ENCODE results near the gene TANGO2.
"Not testable (repeated sequence)": the region's sequence is repeated elsewhere in the genome, so short reads cannot be mapped to it uniquely, and the experiment has no call there.

TANGO2 gene

DNA sequence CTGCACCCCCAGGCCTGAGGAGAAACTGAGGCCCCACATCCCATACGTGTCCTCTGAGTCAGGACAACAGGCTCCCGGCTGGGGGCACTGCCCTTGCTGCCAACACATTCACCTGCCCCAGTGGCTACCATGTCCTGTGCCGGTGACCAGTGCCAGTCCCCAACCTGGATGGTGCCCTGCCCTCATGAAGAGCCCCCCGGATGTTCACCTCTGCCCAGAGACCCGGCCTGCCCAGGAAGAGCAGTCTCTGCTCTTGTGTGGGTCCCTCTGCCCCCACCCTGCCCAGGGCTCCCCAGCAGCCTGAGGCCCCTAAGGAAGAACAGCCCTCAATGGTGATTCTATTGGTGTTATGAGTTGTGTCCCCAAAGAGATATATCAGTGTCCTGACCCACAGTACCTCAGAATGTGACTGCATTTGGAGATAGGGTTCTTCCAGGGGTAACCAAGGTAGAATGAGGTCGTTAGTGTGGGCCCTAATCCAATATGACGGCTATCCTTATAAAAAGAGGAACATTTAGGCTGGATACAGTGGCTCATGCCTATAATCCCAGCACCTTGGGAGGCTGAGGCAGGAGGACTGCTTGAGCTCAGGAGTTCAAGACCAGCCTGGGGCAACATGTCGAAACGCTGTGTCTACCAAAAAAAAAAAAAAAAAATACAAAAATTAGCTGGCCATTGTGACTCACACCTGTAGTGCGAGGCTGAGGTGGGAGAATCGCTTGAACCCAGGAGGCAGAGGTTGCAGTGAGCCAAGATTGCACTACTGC lies 45.9 kb downstream of the TANGO2 start:
- DNase-seq = no peak

DNA sequence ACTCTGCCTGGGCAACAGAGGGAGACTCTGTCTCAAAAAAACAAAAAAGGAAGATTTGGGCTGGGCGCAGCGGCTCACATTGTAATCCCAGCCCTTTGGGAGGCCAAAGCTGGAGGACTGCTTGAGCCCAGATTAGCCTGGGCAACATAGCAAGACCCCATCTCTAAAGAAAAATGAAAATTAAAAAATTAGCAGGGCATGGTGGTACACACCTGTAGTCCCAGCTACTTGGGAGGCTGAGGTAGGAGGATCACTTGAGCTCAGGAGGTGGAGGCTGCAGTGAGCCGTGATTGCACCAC lies 46.4 kb downstream of the TANGO2 start:
- DNase-seq = not testable (repeated sequence)

- no peak for DNase-seq
Measured at GRCh38 chr22:20068640-20069039, 47.7 kb downstream of the TANGO2 start.

DNA sequence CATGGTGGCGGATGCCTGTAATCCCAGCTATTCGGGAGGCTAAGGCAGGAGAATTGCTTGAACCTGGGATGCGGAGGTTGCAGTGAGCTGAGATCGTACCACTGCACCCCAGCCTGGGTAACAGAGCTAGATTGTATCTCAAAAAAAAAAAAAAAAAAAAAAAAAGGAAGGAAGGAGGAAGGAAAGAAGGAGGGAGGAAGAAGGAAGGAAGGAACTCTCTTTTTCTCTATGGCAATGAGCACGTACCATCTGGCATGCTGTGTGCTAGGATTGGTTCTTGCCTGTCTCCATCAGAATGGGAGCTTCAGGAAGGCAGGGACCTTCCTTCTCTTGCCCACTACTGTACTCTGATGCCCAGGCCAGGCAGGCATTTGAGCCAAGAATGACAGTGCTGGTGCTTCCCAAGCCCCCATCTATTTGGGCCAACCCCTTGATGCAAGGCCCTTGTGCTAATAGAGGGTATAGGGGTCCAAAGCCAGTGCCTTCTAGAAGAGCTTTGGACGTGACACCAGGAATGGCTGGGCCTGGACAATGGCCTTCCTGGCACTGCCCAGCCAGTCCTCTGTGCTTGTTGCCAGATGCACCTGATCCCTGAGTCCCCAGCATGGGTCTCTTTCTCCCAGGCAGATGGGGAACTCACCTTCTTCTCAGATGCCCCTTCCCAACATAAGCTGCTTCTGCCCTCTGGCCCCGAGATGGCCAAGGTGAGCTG lies 48.6 kb downstream of the TANGO2 start:
- no peak for DNase-seq

- no peak for DNase-seq
Measured at GRCh38 chr22:20071524-20071972, 50.6 kb downstream of the TANGO2 start.

- DNase-seq = no peak
Measured at GRCh38 chr22:20076627-20077172, 55.8 kb downstream of the TANGO2 start.

DNA sequence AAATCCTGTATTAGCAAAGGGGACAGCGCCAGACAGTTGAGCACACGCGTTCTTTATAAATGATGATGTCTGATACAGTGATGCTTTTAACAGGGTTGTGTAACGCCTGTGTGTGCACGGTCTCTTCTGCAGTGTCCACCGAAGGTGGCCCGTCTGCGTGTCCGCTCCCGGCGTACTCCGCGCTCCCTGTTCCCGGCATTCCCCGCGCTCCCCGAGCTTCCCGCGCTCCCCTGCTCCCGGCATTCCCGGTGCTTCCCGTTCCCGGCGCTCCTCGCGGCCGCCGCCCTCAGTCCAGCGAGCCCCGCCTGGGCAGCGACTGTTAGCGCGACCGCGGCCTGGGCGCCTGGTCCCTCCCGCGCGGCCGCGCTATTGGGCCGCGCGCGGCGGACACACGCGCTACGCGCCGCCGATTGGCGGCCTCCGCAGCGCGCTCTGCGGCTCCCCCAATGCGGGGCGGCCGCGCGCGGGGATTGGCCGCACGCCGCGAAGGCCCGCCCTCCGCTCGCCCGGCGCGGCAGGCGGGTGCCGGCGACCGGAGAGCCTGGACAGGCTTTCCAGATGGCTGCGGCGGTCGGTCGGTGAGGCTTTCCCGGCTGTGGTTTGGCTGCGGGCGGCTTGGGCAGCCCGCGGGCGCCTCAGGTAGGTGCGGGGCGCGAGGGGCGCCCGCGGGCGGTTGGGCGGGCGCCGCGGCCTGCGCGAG lies 59.0 kb downstream of the TANGO2 start, which contains the start of gene DGCR8:
DGCR8 (plus strand) TSS at position 497 of the 700 bp plus-strand sequence. CDS start 5,723 bp downstream, outside the sequence.
- peak; percentile 61 to 65 for DNase-seq

- peak; percentile 67 to 76 for DNase-seq
Measured at GRCh38 chr22:20080445-20080775, 59.5 kb downstream of the TANGO2 start.

DNA sequence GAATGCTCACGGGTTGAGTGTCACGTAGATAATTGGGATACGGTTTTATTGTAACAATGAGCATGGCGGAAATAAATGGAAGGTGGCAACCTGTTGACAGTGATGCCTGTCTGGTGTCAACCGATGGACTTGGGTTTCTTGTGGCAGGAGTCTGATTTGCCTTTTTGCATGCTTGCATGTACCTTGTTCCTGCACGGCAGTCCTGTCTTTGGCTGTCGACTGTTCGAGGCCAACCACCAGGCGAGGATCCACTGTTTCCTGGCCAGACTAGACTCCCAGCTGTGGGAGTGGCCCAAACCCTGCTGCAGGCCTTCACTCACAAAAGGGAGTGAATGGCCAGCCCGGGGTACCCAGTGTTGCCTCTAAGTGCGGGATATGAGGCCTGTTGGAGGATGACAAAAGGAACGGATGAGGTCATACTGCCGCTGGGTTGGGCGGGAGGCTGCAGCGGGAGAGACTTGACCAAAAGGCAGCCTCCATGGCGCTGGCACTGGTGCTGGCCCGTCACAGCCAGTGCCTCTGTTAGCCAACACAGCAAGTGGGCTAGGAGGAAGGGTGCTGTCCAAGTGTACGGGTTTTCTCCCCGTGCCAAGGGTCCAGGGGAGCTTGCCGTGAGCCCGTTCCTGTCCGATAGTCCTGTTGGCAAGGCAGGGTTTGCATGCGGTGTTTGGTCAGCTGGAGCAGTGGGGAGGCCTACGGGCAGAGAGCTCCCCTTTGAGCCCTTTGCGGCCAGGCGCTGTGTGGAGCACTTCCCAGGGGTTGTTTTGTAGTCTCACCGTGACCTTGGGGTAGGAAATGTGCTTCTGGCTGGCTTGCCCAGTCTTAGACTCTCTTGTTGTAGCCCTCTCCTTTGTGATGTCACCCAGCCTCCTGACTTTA lies 60.1 kb downstream of the TANGO2 start:
- no peak for DNase-seq

- no peak for DNase-seq
Measured at GRCh38 chr22:20083157-20083890, 62.4 kb downstream of the TANGO2 start.

DNA sequence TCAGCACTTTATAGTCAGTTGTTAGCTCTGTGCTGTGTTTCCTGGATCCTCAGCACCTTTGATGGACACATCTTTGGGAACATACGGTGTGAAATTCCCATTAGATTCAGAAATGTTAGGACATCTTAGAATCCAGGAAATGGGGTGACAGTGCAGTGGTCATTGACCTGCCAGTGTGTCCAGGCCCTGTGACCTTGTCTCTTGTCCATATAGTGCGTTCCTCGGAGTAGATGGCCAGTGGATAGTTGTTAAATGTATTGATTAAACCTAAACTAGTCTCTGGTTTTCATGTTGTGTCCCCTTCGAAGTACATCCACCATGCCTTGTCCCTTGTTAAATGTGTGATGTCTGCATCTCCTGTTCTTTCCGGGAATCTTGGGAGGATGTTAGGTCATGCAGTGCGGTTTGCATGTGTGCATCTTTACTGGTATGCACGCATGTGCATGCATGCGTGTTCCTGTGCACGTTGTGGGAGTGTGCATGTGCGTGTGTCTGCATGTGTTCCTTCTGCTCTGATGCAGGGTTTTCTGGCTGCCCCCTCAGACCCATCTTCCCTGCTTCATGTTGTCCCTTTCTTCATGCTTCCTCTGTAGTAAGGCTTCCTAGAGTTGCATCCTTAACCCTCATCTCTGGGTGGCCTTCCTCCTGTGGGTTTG lies 63.1 kb downstream of the TANGO2 start:
- no peak for DNase-seq

GRCh38 chr22:20084547-20085413 lies 63.9 kb downstream of the TANGO2 start:
- no peak for DNase-seq

- DNase-seq = no peak
Measured at GRCh38 chr22:20085651-20086050, 64.7 kb downstream of the TANGO2 start.

DNA sequence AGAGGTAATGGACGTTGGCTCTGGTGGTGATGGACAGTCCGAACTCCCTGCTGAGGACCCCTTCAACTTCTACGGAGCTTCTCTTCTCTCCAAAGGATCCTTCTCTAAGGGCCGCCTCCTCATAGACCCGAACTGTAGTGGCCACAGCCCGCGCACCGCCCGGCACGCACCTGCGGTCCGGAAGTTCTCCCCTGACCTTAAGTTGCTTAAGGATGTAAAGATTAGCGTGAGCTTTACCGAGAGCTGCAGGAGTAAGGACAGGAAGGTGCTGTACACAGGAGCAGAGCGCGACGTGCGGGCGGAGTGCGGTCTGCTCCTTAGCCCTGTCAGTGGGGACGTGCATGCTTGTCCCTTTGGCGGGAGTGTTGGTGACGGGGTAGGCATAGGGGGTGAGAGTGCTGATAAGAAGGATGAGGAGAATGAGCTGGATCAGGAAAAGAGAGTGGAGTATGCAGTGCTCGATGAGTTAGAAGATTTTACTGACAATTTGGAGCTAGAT lies 65.2 kb downstream of the TANGO2 start:
- no peak for DNase-seq

- no peak for DNase-seq
Measured at GRCh38 chr22:20086763-20087162, 65.9 kb downstream of the TANGO2 start.

- DNase-seq = no peak
Measured at GRCh38 chr22:20087319-20088262, 66.7 kb downstream of the TANGO2 start.

GRCh38 chr22:20088263-20088648 lies 67.3 kb downstream of the TANGO2 start:
- no peak for DNase-seq

DNA sequence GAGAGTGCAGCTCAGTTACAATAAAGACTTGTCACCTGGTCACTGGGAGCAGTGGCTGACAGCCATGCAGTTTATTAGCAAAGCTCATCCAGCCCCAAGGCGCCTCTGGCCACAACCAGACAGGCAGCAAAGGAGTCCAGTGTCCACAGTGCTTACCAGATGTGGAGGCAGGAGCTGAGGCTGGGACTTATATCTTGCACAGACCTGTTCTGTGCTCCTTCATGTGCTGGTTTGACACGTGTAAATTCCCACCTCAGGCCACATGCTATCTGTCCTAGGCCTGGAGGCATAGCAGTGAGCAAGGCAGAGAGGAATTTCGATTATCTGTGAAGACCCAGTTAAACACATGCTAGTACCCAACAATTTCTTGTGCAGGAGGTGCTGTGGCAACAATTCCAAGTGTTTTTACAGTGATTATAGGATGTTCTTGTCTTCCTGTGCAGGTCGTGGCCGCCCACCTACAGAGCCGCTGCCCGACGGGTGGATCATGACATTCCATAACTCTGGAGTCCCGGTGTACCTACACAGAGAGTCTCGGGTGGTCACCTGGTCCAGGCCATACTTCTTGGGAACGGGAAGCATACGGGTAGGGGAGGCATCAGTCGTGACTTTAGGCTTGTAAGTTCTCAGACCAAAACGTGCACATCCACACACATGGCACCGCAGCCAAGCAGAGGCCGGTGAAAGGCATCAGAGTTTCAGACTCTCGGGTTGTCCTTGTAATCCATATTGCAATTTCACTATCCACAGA lies 68.5 kb downstream of the TANGO2 start:
- no peak for DNase-seq
